Gastroesophageal sphincter (tissue), 4 donors: ENCODE measurements around the gene CDC42BPA. TPM values are rescaled to one million over a fixed set of nuclear protein-coding genes. Genes with fewer than 3 reads are reported as not detected.
A peak's percentile ranks its signal among the peaks of the same experiment; 100 is the strongest.

ENCODE experiments used
- ATAC-seq: fragments of 150-250 bp; one replicate; pipeline ENCODE4 v1.9.1; 2016; ENCODE audit warnings: mild to moderate bottlenecking, moderate library complexity
- H3K27ac ChIP-seq, 4 donors: fragments of 200-600 bp; sonication (generic) in 3 of 4; 1 replicate in 3 of 4; 2 replicates in 1 of 4; pipeline ENCODE4 v1.5.1; 2016 to 2019
- H3K27me3 ChIP-seq: fragments of 200-600 bp; sonication (generic); one replicate; pipeline ENCODE4 v1.5.1; 2019
- H3K36me3 ChIP-seq, 2 donors: fragments of 200-600 bp; sonication (generic); one replicate each; pipeline ENCODE4 v1.5.1; 2019; ENCODE audit warnings: control low read depth in 1 of 2
- H3K4me1 ChIP-seq, 3 donors: fragments of 200-600 bp; sonication (generic); 1 replicate in 2 of 3; 2 replicates in 1 of 3; pipeline ENCODE4 v1.5.1; 2016 to 2019; ENCODE audit warnings: control low read depth in 2 of 3
- H3K4me3 ChIP-seq, 2 donors: fragments of 200-600 bp; sonication (generic); one replicate each; pipeline ENCODE4 v1.5.1; 2019; ENCODE audit warnings: mild to moderate bottlenecking in 1 of 2, moderate library complexity in 1 of 2
- H3K9me3 ChIP-seq, 3 donors: fragments of 200-600 bp; sonication (generic); one replicate each; pipeline ENCODE4 v1.5.1; 2017 to 2019; ENCODE audit warnings: control low read depth in 2 of 3
- EP300 ChIP-seq: sonication (generic); formaldehyde crosslinking; IDR thresholded peaks from one replicate; pipeline ENCODE4 v1.6.1; 2017; ENCODE audit warnings: antibody characterized with exemption, mild to moderate bottlenecking
- POLR2A ChIP-seq, 2 donors: fragments of 450-650 bp; IDR thresholded peaks; one replicate each; pipeline ENCODE4 v1.6.1; 2017; ENCODE audit warnings: antibody characterized with exemption in 2 of 2, mild to moderate bottlenecking in 2 of 2, moderate library complexity in 1 of 2
- POLR2AphosphoS5 ChIP-seq: sonication (generic); formaldehyde crosslinking; IDR thresholded peaks from one replicate; pipeline ENCODE4 v1.6.1; 2017; ENCODE audit warnings: antibody characterized with exemption
- WGBS, 2 donors: methylation state at CpG; one replicate each; pipeline ENCODE4 v1.1.5; 2018; ENCODE audit warnings: low coverage in 1 of 2; 5-methylcytosine and 5-hydroxymethylcytosine counted together
- total RNA-seq, 4 donors: library from RNA; depleted of rRNA; stranded (reverse); fragments of >200 nt; gene quantifications; one replicate each; pipeline ENCODE4 v1.1.0, GENCODE V29; 2016
- TF ChIP-seq, protein P1 (sequence below), 4 experiments: fragments of 200-600 bp in 2 of 4; fragments of 450-650 bp in 2 of 4; sonication (generic) in 1 of 4; IDR thresholded peaks; one replicate each; pipeline ENCODE4 v1.5.1; 2017 to 2019; ENCODE audit warnings: antibody characterized with exemption in 4 of 4, mild to moderate bottlenecking in 2 of 4, moderate library complexity in 2 of 4

The CDC42BPA gene
- total RNA-seq, result 10 to 100 TPM; 60.7 to 92.1 (median 74.1) TPM

- ATAC-seq, result peak; percentile 90
- Histone ChIP-seq H3K4me3 (peak within 1 kb of the TSS; percentile 85 to 100), H3K27ac (peak within 1 kb of the TSS; percentile 91 to 98 (median 94)), H3K27me3 (no peaks in the 10 kb centered on the region), H3K9me3 (no peaks in the 10 kb centered on the region), H3K36me3 (no peaks in the 10 kb centered on the region), H3K4me1 (peaks cover 0 to 22% (median 0%) of the 10 kb centered on the region in 3 donors)
- no CpG with 5 or more reads among the region's 98 CpGs for WGBS, 2 donors
- TF ChIP-seq POLR2A (IDR thresholded peaks at IDR 0.05), result peak; percentile 60 to 62
- TF ChIP-seq EP300, result no peak
- peak; percentile 75 for TF ChIP-seq POLR2AphosphoS5
These were observed at the start of gene CDC42BPA for GRCh38 chr1:227318016-227318852. TSS of gene CDC42BPA (minus strand) at chr1:227318492. CDS start at chr1:227317182, 1,310 bp downstream.

DNA sequence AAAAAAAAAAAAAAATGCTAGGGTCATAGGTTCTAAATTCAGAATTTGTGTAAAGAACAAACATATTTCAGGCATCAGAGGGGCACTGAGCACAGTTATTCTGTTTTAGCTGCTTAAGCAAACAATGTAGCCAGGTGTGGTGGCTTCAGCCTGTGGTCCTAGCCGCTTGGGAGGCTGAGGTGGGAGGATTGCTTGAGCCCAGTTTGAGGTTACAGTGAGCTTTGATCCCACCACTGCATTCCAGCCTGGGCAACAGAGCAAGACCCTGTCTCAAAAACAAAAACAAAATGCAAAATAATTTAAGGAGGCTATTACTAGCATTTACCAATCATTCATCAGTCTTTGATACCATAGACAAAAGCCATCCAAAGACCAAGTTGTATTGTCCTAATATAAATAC is 49.7 kb upstream of the CDC42BPA start:
- H3K27ac ChIP-seq, result no peak overlapping the region
- 100% methylated on average over 1 of the region's 1 CpG; no CpG with 5 or more reads in 1 of the 2 donors for WGBS, 2 donors
- TF ChIP-seq POLR2A (IDR thresholded peaks at IDR 0.05) (no peak), EP300 (no peak), POLR2AphosphoS5 (no peak)
- TF ChIP-seq, protein P1, sequence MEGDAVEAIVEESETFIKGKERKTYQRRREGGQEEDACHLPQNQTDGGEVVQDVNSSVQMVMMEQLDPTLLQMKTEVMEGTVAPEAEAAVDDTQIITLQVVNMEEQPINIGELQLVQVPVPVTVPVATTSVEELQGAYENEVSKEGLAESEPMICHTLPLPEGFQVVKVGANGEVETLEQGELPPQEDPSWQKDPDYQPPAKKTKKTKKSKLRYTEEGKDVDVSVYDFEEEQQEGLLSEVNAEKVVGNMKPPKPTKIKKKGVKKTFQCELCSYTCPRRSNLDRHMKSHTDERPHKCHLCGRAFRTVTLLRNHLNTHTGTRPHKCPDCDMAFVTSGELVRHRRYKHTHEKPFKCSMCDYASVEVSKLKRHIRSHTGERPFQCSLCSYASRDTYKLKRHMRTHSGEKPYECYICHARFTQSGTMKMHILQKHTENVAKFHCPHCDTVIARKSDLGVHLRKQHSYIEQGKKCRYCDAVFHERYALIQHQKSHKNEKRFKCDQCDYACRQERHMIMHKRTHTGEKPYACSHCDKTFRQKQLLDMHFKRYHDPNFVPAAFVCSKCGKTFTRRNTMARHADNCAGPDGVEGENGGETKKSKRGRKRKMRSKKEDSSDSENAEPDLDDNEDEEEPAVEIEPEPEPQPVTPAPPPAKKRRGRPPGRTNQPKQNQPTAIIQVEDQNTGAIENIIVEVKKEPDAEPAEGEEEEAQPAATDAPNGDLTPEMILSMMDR (IDR thresholded peaks at IDR 0.05), result no peak
- no peaks in the 10 kb centered on the region for H3K9me3 ChIP-seq
- H3K4me3 ChIP-seq, result no peak overlapping the region
- no peaks in the 10 kb centered on the region for H3K4me1 ChIP-seq
- H3K27me3 ChIP-seq, result no peaks in the 10 kb centered on the region
- no peaks in the 10 kb centered on the region for H3K36me3 ChIP-seq
- no peak for ATAC-seq

- H3K27me3 ChIP-seq, result no peaks in the 10 kb centered on the region
- no peaks in the 10 kb centered on the region for H3K4me1 ChIP-seq
- no peak for TF ChIP-seq POLR2A (IDR thresholded peaks at IDR 0.05)
- no peak for TF ChIP-seq POLR2AphosphoS5
- TF ChIP-seq, protein P1 (IDR thresholded peaks at IDR 0.05), result no peak
- TF ChIP-seq EP300, result no peak
- ATAC-seq, result no peak
- WGBS, 2 donors, result 86 to 93% methylated on average over 8 of the region's 8 CpGs
- no peak overlapping the region for H3K27ac ChIP-seq
- no peak overlapping the region for H3K4me3 ChIP-seq
- no peaks in the 10 kb centered on the region for H3K36me3 ChIP-seq
- H3K9me3 ChIP-seq, result no peaks in the 10 kb centered on the region
These were observed 47.5 kb upstream of the CDC42BPA start for GRCh38 chr1:227365473-227366431.

DNA sequence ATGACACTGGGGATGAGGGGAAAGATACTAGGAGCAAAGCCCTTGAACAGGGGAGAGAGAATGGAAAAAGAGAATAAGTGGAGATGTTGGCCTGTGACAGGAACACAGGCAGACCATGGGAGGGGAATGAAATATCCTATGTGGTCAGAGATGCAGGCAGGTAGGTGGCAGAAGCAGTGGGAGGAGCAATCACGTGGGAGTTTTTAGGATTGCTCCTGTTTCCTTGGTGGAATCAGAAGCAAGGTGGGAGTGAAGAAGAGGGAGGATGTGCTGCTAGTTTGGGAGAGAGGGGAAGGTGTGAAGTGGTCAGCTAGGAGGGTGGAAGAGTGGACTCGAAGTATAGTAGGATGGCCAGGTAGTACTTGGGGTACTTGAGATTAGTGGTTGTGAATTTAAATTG is 46.4 kb upstream of the CDC42BPA start:
- no peak for ATAC-seq
- Histone ChIP-seq H3K4me1 (no peaks in the 10 kb centered on the region), H3K27ac (no peak overlapping the region), H3K36me3 (no peaks in the 10 kb centered on the region), H3K9me3 (no peaks in the 10 kb centered on the region), H3K4me3 (no peak overlapping the region), H3K27me3 (no peaks in the 10 kb centered on the region)
- WGBS, 2 donors, result 64 to 73% methylated on average over 2 of the region's 2 CpGs
- TF ChIP-seq POLR2A (IDR thresholded peaks at IDR 0.05), result no peak
- no peak for TF ChIP-seq EP300
- TF ChIP-seq, protein P1 (IDR thresholded peaks at IDR 0.05), result no peak
- TF ChIP-seq POLR2AphosphoS5, result no peak

GRCh38 chr1:227363825-227364224 is 45.5 kb upstream of the CDC42BPA start:
- no peak overlapping the region for H3K4me3 ChIP-seq
- 88 to 100% methylated on average over 3 to 7 of the region's 7 CpGs for WGBS, 2 donors
- H3K4me1 ChIP-seq, result no peaks in the 10 kb centered on the region
- ATAC-seq, result no peak
- H3K27me3 ChIP-seq, result no peaks in the 10 kb centered on the region
- no peaks in the 10 kb centered on the region for H3K36me3 ChIP-seq
- H3K9me3 ChIP-seq, result no peaks in the 10 kb centered on the region
- no peak overlapping the region for H3K27ac ChIP-seq
- TF ChIP-seq EP300 (no peak), POLR2A (IDR thresholded peaks at IDR 0.05) (no peak), POLR2AphosphoS5 (no peak)
- TF ChIP-seq, protein P1 (IDR thresholded peaks at IDR 0.05), result no peak
